CD14-positive monocyte (primary cell): ENCODE measurements around the gene POSTN. TPM values are rescaled to one million over a fixed set of nuclear protein-coding genes. Genes with fewer than 3 reads are reported as not detected.

Source experiments
- DNase-seq, 3 donors: peaks; one replicate each; pipeline ENCODE4 v3.0.0-alpha.2; 2011 to 2022
- H2AFZ ChIP-seq: 2 replicates; pipeline ENCODE4 v1.6.0; 2012; ENCODE audit warnings: mild to moderate bottlenecking, low read depth, low read length, inconsistent platforms; ENCODE audit not compliant: insufficient read depth, poor library complexity, severe bottlenecking
- H3K27ac ChIP-seq, 2 donors: 1 replicate in 1 of 2; 2 replicates in 1 of 2; pipeline ENCODE4 v1.5.1; 2012 to 2013; ENCODE audit warnings: low read length in 2 of 2, control low read depth in 1 of 2, inconsistent platforms in 1 of 2, low read depth in 1 of 2, mild to moderate bottlenecking in 1 of 2
- H3K27me3 ChIP-seq, 2 donors: one replicate each; pipeline versions ENCODE4 v1.6.0 to v1.6.1; 2011 to 2013; ENCODE audit warnings: low read length in 2 of 2; ENCODE audit not compliant: control insufficient read depth in 2 of 2, insufficient read depth in 2 of 2
- H3K36me3 ChIP-seq, 2 donors: replicated peaks in 1 of 2; 1 replicate in 1 of 2; 2 replicates in 1 of 2; pipeline versions ENCODE4 v1.5.1 to v1.6.1; 2012 to 2013; ENCODE audit warnings: low read length in 2 of 2, control low read depth in 1 of 2, inconsistent platforms in 1 of 2, mild to moderate bottlenecking in 1 of 2; ENCODE audit not compliant: insufficient read depth in 2 of 2, control insufficient read depth in 1 of 2
- H3K4me1 ChIP-seq, 2 donors: 1 replicate in 1 of 2; 2 replicates in 1 of 2; pipeline versions ENCODE4 v1.5.1 to v1.6.1; 2012 to 2013; ENCODE audit warnings: low read length in 2 of 2, control low read depth in 1 of 2, inconsistent platforms in 1 of 2, mild to moderate bottlenecking in 1 of 2, moderate library complexity in 1 of 2; ENCODE audit not compliant: insufficient read depth in 2 of 2, control insufficient read depth in 1 of 2
- H3K4me2 ChIP-seq: replicated peaks from 2 replicates; pipeline ENCODE3; 2012; ENCODE audit warnings: low read length, moderate library complexity, mild to moderate bottlenecking; ENCODE audit not compliant: poor library complexity, severe bottlenecking; ENCODE audit errors: extremely low read depth
- H3K4me3 ChIP-seq, 3 experiments: fragments of 200-600 bp in 1 of 3; sonication (generic) in 1 of 3; replicated peaks in 1 of 3; 1 replicate in 2 of 3; 2 replicates in 1 of 3; pipeline ENCODE4 v1.5.1; 2011 to 2013; ENCODE audit warnings: low read length in 3 of 3, mild to moderate bottlenecking in 3 of 3, control low read depth in 2 of 3, low read depth in 2 of 3, inconsistent platforms in 1 of 3, moderate library complexity in 1 of 3
- H3K79me2 ChIP-seq: 2 replicates; pipeline ENCODE4 v1.6.0; 2012; ENCODE audit warnings: mild to moderate bottlenecking, control low read depth, inconsistent platforms, low read length, moderate library complexity; ENCODE audit not compliant: insufficient read depth
- H3K9ac ChIP-seq: 2 replicates; pipeline ENCODE4 v1.6.0; 2017; ENCODE audit warnings: low read length, mild to moderate bottlenecking; ENCODE audit not compliant: insufficient read depth, poor library complexity, severe bottlenecking
- H3K9me3 ChIP-seq, 2 donors: replicated peaks in 1 of 2; 1 replicate in 1 of 2; 2 replicates in 1 of 2; pipeline versions ENCODE4 v1.5.1 to v1.6.1; 2012 to 2013; ENCODE audit warnings: low read length in 2 of 2, control low read depth in 1 of 2; ENCODE audit not compliant: control insufficient read depth in 1 of 2, insufficient read depth in 1 of 2
- H4K20me1 ChIP-seq: 2 replicates; pipeline ENCODE4 v1.6.0; 2012; ENCODE audit warnings: mild to moderate bottlenecking, low read length, control low read depth, moderate library complexity; ENCODE audit not compliant: insufficient read depth
- H3K27ac Mint-ChIP-seq, 7 donors: one replicate each; pipeline ENCODE4 v1.8.0; 2020; ENCODE audit warnings: mild to moderate bottlenecking in 7 of 7, mixed read lengths in 7 of 7, moderate library complexity in 6 of 7, inconsistent platforms in 2 of 7
- H3K27me3 Mint-ChIP-seq, 3 donors: one replicate each; pipeline ENCODE4 v1.8.0; 2021 to 2022; ENCODE audit warnings: low read depth in 3 of 3, mild to moderate bottlenecking in 3 of 3, mixed read lengths in 3 of 3, moderate library complexity in 3 of 3, inconsistent platforms in 1 of 3
- H3K36me3 Mint-ChIP-seq, 2 donors: one replicate each; pipeline ENCODE4 v1.8.0; 2020; ENCODE audit warnings: mixed read lengths in 2 of 2, inconsistent platforms in 1 of 2, mild to moderate bottlenecking in 1 of 2
- H3K4me1 Mint-ChIP-seq: one replicate; pipeline ENCODE4 v1.8.0; 2020; ENCODE audit warnings: mild to moderate bottlenecking, mixed read lengths
- H3K4me3 Mint-ChIP-seq, 2 donors: one replicate each; pipeline ENCODE4 v1.8.0; 2020; ENCODE audit warnings: mild to moderate bottlenecking in 2 of 2, mixed read lengths in 2 of 2, moderate library complexity in 1 of 2
- H3K9me3 Mint-ChIP-seq, 7 donors: one replicate each; pipeline ENCODE4 v1.8.0; 2020 to 2022; ENCODE audit warnings: mixed read lengths in 7 of 7, mild to moderate bottlenecking in 6 of 7, moderate library complexity in 6 of 7, inconsistent platforms in 2 of 7
- CTCF ChIP-seq: fragments of 200-600 bp; IDR thresholded peaks from one replicate; pipeline ENCODE4 v1.8.0; 2022; ENCODE audit warnings: antibody characterized with exemption, mild to moderate bottlenecking
- WGBS: methylation state at CpG from one replicate; pipeline ENCODE4 v1.1.5; 2013; ENCODE audit warnings: missing lambda C conversion rate; ENCODE audit not compliant: insufficient coverage; 5-methylcytosine and 5-hydroxymethylcytosine counted together
- intact Hi-C, 2 donors: fragments of 100-400 bp; cut with micrococcal nuclease; formaldehyde crosslinking; loops; one replicate each; pipeline versions ENCODE4 v1.15.0 to v1.15.1; 2023
- polyA plus RNA-seq, 3 donors: library from polyadenylated mRNA; depleted of rRNA in 1 of 3; unstranded in 2 of 3; stranded (reverse) in 1 of 3; fragments of 300-500 nt in 2 of 3; fragments of >200 nt in 1 of 3; fragmentation: Illumina TruSeq in 2 of 3; gene quantifications; 1 replicate in 2 of 3; 2 replicates in 1 of 3; pipeline ENCODE4 v1.2.3, GENCODE V29; 2012 to 2021

The POSTN gene
- polyA plus RNA-seq, 3 donors = not detected

- TF ChIP-seq CTCF = no peak
Measured at GRCh38 chr13:37641391-37641790, 42.8 kb upstream of the POSTN start.

GRCh38 chr13:37640499-37640898 lies 41.9 kb upstream of the POSTN start:
- no peak overlapping the region for H3K27ac Mint-ChIP-seq
- intact Hi-C loops = no loop called here
- Histone ChIP-seq H3K9ac (no peak overlapping the region), H3K9me3 (no peaks in the 10 kb centered on the region), H3K36me3 (no peaks in the 10 kb centered on the region), H3K4me2 (no peak overlapping the region), H4K20me1 (no peaks in the 10 kb centered on the region), H2AFZ (no peak overlapping the region), H3K4me3 (no peak overlapping the region), H3K27ac (no peak overlapping the region), H3K4me1 (no peaks in the 10 kb centered on the region), H3K79me2 (no peaks in the 10 kb centered on the region), H3K27me3 (no peaks in the 10 kb centered on the region)
- no peak for TF ChIP-seq CTCF
- H3K27me3 Mint-ChIP-seq = peaks cover 0 to 3% (median 0%) of the 10 kb centered on the region in 3 donors
- peaks cover 0 to 8% (median 0%) of the 10 kb centered on the region in 7 donors for H3K9me3 Mint-ChIP-seq
- no peak overlapping the region for H3K4me3 Mint-ChIP-seq
- WGBS = no CpG with 5 or more reads among the region's 2 CpGs
- H3K36me3 Mint-ChIP-seq = no peaks in the 10 kb centered on the region
- DNase-seq = no peak
- H3K4me1 Mint-ChIP-seq = no peaks in the 10 kb centered on the region

More at GRCh38 chr13:37641391-37641790, 42.8 kb upstream of the POSTN start:
- H3K9me3 Mint-ChIP-seq = peaks cover 0 to 8% (median 0%) of the 10 kb centered on the region in 7 donors
- Histone ChIP-seq H4K20me1 (no peaks in the 10 kb centered on the region), H3K4me3 (no peak overlapping the region), H3K79me2 (no peaks in the 10 kb centered on the region), H3K9me3 (no peaks in the 10 kb centered on the region), H3K9ac (no peak overlapping the region), H2AFZ (no peak overlapping the region), H3K27me3 (no peaks in the 10 kb centered on the region), H3K36me3 (no peaks in the 10 kb centered on the region), H3K4me2 (no peak overlapping the region), H3K4me1 (no peaks in the 10 kb centered on the region), H3K27ac (no peak overlapping the region)
- no peak overlapping the region for H3K4me3 Mint-ChIP-seq
- H3K4me1 Mint-ChIP-seq = no peaks in the 10 kb centered on the region
- no peak for DNase-seq
- H3K36me3 Mint-ChIP-seq = no peaks in the 10 kb centered on the region
- H3K27me3 Mint-ChIP-seq = peaks cover 0 to 3% (median 0%) of the 10 kb centered on the region in 3 donors
- intact Hi-C loops = no loop called here
- 100% methylated on average over 1 of the region's 2 CpGs for WGBS
- H3K27ac Mint-ChIP-seq = no peak overlapping the region
